NCI-H146 (cell line): ENCODE measurements around the gene ZNF559.

Experiments used
- DNase-seq: peaks from one replicate; lab custom pipeline; 2025; lab: John Stamatoyannopoulos, UW

ZNF559 gene

DNA sequence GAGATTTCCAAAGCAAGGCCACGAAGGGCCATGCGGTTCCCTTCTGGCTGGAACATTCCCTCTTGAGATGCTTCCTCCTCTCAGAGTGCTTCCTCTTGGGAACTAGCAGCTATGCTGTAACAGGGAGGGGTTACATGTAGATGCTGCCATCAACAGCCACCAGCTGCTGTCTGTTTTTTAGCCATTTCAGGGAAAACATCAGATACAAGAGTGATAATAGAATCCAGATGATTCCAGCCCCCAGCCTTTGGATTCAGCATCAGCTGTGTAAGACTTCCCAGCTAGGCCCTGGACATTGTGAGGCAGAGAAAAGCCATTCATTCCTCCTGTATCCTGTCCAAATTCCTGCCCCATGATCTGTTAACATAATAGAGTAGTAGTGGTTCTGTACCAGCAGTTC lies 30.7 kb downstream of the ZNF559 start:
- DNase-seq = no peak

DNA sequence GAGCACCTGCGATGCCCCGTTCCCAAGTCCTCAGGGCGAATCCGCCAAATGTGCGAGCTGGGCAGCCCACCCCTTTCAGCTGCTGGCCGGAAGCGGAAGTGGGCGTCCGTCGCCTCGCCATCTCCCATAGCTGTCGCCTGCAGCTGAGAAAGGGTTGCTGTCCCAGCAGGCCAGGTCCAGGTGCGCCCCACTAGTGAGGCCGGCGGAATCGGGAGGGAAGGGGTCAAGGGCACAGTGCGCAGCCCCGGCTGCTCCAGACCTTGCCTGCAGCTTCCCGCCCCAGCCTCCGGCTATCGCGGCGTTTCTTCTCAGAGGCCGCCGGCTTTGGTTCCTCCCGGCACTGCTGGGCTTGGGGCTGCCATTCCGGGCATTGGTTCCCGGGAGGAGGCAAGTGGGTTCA lies 38.9 kb downstream of the ZNF559 start, which contains the start of gene ZNF177:
TSS of gene ZNF177 (plus strand) at position 109 of the 400 bp plus-strand sequence. CDS start 15,299 bp downstream, outside the sequence.
- no peak for DNase-seq

DNA sequence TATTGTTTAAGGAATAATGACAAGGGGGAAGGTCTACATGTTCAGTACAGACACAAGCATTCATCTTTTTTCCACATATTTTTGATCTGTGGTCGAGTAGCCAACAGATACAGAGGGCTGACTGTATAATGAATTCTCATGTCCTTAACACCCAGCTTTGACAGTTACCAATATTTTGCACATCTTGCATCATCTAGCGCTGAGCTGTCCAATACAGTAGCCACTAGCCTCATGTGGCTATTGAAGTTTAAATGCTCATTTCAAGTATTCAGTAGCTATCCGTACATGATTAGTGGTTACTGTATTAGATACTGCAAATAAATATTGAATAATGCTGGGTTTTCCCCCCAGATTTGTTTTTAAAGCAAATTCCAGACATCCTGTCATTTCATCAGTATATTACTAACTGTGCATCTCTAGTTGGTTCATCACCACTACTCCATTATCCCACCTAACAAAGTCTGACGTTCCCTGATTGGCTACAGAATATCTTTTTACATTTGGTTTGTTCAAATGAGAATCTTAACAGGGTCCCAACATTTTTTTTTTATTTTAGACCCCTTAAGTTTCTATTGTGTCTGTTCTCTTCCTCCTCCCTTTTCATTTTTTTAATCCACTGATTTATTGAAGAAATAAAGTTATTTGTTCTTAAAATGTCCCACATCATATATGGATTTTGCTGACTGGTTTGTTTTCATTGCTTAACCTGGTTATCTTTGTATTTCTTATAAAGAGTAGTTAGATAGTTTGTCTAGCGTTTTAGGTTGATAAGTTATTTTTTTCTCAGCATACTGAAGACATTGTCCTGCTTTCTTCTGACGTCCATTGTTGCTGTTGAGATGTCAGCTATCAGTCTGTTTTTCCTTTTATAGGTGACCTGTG lies 47.0 kb downstream of the ZNF559 start:
- no peak for DNase-seq

DNA sequence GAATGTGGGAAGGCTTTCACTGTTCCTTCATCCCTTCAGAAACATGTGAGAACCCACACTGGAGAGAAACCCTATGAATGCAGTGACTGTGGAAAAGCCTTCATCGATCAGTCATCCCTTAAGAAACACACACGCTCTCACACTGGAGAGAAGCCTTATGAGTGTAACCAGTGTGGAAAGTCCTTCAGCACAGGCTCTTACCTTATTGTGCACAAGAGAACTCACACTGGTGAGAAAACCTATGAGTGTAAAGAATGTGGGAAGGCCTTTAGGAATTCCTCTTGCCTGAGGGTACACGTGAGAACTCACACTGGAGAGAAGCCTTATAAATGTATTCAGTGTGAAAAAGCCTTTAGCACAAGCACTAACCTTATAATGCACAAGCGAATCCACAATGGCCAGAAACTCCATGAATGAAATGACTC lies 57.4 kb downstream of the ZNF559 start:
- no peak for DNase-seq
